G401.6 (cell line): ENCODE results near the gene VSX1.

Experiments
- FAIRE-seq: peaks from 2 replicates; lab custom pipeline; 2012; peaks lifted over from hg19 to GRCh38; lab: Jason Lieb, UNC

The VSX1 gene

DNA sequence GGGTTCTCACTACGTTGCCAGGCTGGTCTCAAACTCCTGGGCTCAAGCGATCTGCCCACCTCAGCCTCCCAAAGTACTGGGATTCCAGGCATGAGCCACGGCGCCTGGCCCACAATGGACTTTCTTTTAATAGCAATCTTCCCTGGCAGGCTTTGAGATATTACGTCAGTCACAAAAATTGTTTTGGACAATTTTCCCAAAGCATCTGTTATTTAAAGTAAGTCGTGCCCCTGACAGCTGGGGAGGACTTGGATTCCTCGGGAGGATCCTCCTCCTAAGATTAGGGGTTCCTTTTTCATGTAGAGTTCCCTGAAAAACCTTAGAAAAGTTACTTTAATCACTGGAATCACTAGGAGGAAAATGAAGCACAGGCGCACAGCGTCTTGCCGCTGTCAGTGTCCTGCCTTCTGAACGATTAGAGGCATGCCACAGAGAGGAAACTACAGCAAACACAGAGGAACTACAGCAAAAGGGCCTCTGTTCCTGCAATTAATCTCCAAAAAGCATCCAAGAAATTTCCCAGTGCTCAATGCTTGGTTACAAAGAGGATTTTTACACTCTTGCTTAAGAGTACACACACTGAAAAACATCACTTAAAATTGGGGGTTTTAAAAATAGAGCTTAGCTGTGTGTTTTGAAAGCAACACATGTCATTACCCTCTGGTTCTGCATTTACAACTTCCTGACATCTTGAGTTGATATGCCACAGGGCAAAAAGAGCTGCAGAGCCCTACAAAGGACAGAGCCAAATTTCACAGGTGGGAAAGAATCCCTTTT, 28.5 kb downstream of the VSX1 start:
- no peak for FAIRE-seq

- no peak for FAIRE-seq
Observed at GRCh38 chr20:25052255-25053194, 29.4 kb downstream of the VSX1 start.

- no peak for FAIRE-seq
Observed at GRCh38 chr20:25051386-25052155, 30.4 kb downstream of the VSX1 start.

DNA sequence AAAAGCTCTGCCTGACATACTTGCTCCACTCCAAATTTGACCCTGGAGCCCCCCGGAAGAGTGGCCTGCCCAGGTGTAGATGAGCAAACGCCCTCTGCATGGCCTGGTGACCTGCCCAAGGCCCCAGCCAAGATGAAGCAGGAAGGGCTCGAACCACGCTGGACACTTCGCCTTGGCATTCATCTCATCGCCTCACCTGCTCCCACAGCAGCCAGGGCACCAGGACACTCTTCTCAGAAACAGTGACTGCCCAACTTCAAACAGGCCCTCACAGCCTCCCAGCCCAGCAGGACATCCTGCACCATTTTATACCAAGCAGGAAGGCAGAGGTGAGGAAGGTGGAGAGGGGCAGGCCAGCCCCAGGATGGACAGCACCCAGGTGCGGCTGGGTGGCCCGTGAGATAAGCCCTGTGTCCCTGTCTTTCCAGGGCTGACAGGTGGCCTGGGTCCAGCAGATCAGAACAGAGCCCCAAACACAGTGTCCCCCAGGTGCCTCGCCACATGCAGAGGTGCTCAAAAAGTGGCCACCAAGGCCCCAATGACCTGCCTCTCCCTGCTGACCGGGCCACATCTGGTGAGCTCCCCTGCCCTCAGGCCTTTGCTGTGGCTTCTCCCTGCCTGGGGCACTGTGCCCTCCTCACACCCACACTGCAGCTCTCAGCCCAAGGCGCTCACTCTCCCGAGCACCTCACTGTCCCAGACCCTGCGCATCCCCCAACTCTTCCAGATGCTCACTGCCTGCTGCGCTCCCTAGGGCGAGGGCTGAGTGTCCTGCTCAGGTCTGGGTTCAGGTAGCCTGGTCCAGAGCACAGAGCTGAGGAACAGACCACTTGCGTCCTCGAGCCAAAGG, 31.2 kb downstream of the VSX1 start:
- no peak for FAIRE-seq

GRCh38 chr20:25050082-25050481, 31.9 kb downstream of the VSX1 start:
- FAIRE-seq = no peak

DNA sequence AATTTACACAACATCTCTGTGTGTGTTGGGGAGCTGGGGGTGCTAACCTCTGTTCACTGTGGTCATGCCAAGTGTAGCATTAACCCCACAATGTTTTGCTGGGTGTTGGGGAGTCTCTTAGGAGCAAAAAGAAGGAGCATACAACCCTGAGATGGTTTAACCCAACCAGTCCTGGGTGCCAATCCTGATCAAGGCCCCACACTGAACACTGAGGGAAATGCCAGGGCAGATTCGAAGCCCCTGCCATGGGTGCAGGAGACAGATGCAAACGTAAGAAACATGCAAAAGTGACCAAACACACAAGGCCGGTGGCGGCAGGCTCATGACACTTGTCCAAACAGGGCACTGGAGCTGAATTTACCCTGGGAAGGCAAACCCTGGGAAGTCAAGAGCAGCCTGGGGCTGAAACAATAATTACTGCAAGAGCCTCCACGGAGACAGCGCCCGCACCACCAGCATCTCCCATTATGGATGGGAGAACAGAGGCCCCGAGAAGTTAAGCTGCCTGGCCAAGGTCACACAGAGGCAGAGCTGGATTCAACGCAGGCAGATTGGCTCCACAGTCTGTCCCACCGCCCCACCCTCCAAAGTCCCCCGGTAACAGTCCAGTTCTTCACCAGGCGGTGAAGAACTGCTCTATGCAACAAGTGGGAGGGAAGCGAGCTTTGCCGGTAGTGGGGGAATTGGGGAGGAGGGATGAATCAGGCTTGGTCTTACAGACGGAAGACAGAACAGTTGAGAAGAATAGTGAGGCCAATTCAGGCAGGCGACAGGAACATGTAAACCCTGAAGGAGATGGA, 32.5 kb downstream of the VSX1 start:
- no peak for FAIRE-seq

- FAIRE-seq = no peak
Observed at GRCh38 chr20:25048519-25048952, 33.4 kb downstream of the VSX1 start.

DNA sequence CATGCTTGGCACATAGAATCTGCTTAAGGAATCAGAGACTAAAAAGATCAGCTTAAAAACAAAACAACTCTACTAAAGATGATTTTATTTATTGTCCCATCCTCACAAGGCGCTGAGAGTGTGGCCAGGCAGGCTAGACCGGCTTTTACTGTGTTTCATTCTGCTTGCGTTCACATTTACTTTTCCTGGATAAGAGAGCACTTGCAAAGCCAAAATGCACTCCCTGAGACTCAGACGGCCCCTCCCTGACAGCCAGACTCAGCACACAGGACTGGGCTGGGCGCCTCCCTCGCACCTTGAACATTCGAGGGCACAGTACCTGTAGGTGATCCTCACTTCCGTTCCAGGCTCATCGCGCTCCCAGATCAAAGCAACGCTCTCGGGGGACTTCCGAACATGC, 34.2 kb downstream of the VSX1 start:
- FAIRE-seq = no peak

- no peak for FAIRE-seq
Observed at GRCh38 chr20:25046736-25047666, 34.9 kb downstream of the VSX1 start.

DNA sequence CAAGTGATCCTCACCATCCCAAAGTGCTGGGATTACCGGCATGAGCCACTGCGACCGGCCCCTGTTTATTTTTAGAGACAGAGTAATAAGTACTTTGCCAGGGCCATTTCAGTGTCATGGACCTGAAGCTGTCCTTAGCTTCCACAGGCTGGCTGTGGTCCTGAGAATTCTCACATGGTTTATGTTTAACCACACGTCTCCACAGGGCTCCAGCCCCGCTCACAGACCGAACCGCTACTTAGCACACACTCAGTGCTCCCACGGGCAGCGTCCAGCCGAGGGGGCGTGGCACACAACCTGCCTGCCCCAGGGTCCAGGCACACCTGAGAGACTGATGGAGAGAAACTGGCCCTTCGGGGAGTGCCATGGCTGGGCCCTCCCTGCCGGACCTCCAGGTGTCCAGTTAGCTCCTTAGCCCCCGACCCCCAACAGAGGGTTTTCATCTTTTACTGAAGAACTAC, 35.7 kb downstream of the VSX1 start:
- no peak for FAIRE-seq

- no peak for FAIRE-seq
Observed at GRCh38 chr20:25045343-25045712, 36.6 kb downstream of the VSX1 start.

GRCh38 chr20:25044660-25045342, 37.1 kb downstream of the VSX1 start:
- FAIRE-seq = no peak

GRCh38 chr20:25044261-25044560, 37.7 kb downstream of the VSX1 start:
- FAIRE-seq = no peak

- no peak for FAIRE-seq
Observed at GRCh38 chr20:25043499-25044260, 38.3 kb downstream of the VSX1 start.

GRCh38 chr20:25042531-25043498, 39.1 kb downstream of the VSX1 start:
- no peak for FAIRE-seq

DNA sequence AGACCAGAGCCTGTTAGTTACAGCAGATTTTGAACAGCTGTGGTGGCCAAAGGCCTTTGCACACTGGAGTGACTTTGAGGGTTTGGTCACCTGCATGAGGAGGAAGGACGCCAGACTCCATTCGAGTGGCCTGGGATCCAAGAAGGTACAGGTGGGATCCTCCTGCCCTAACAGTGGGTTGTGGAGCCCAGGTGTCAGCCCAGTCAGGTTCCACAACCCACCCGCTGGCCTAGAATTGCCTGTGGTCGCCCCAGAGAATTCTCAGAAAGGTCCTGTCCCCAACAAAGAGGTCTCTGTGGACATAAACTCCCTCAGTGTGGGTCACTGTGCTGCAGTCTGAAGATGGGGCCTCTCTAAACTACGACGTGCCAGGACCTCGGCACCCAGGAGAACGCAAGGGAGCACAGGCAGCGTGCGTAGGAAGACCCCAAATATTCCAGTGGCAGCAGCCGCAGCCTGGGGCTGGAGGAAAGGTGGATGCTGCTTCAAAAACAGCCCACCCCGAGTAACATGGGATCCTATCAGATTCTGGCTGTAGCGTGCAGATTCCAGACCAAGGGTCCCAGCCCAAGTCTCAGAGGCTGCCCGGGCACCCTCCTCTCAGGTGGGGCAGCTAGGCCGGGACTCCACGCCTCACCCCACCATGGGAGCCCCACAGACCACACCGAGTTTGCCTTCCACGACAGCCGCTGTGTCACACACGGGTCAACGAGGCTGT, 40.0 kb downstream of the VSX1 start:
- FAIRE-seq = no peak

DNA sequence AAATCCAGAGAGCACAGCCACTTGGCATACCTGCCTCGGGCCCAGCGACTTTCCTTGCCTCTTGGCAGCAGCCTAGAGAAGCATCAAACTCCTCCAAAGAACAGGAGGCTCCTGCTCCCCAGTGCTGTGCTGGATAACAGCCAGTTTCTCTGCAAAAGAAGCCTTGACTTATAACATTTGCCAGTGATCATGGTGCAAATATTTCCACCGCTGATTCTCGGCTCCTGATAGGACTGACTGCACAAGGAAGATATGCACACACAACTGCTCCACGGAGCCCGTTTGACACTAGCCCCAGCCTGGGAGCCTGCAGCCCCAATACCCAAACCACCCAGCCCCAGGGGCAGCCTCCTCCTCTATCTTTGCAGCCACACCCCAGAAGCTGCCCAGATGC, 41.5 kb downstream of the VSX1 start:
- no peak for FAIRE-seq
